AG04450 (cell line): ENCODE data around the gene FFAR4. TPM values are rescaled to one million over a fixed set of nuclear protein-coding genes. Genes with fewer than 3 reads are reported as not detected.

ENCODE experiments used
- CTCF ChIA-PET: fragments of 300-600, 350-600 bp; formaldehyde crosslinking; extraction: SDS; loops from one replicate; lab custom pipeline; 2022; ENCODE audit warnings: antibody characterized with exemption, inconsistent platforms; lab: Charles Lee
- POLR2A ChIA-PET: fragments of 350-600 bp; formaldehyde crosslinking; extraction: SDS; loops from one replicate; lab custom pipeline; 2021; ENCODE audit warnings: antibody characterized with exemption, inconsistent platforms; lab: Yijun Ruan, JAX
- DNase-seq: peaks from one replicate; pipeline ENCODE4 v3.0.0-alpha.2; 2011; ENCODE audit warnings: low read depth, low spot score
- H3K27ac ChIP-seq: one replicate; pipeline ENCODE4 v1.5.1; 2012; ENCODE audit warnings: low read depth, low read length, control low read depth
- H3K27me3 ChIP-seq: one replicate; pipeline ENCODE4 v1.6.0; 2012; ENCODE audit warnings: low read length; ENCODE audit not compliant: control insufficient read depth, insufficient read depth
- H3K4me3 ChIP-seq: 2 replicates; pipeline ENCODE4 v1.5.1; 2011; ENCODE audit warnings: mild to moderate bottlenecking, low read depth, low read length, control low read depth
- H3K9me3 ChIP-seq: 2 replicates; pipeline ENCODE4 v1.5.1; 2012; ENCODE audit warnings: low read length; ENCODE audit not compliant: control insufficient read depth, insufficient read depth
- polyA plus RNA-seq: library from polyadenylated mRNA; depleted of rRNA; stranded (reverse); fragments of >200 nt; gene quantifications from 2 replicates; pipeline ENCODE4 v1.2.3, GENCODE V29; 2011
- TF ChIP-seq, protein P1 (sequence below): IDR thresholded peaks from 2 replicates; pipeline ENCODE4 v1.5.1; 2011; ENCODE audit warnings: low read depth, low read length, control low read depth, inconsistent platforms

The FFAR4 gene
- polyA plus RNA-seq, 1 experiment, result not detected

GRCh38 chr10:93580828-93581227, 14.4 kb downstream of the FFAR4 start:
- ChIA-PET CTCF (no interaction called here), POLR2A (no interaction called here)
- no peaks in the 10 kb centered on the region for H3K9me3 ChIP-seq
- no peak for DNase-seq
- H3K4me3 ChIP-seq, result no peak overlapping the region
- TF ChIP-seq, protein P1, sequence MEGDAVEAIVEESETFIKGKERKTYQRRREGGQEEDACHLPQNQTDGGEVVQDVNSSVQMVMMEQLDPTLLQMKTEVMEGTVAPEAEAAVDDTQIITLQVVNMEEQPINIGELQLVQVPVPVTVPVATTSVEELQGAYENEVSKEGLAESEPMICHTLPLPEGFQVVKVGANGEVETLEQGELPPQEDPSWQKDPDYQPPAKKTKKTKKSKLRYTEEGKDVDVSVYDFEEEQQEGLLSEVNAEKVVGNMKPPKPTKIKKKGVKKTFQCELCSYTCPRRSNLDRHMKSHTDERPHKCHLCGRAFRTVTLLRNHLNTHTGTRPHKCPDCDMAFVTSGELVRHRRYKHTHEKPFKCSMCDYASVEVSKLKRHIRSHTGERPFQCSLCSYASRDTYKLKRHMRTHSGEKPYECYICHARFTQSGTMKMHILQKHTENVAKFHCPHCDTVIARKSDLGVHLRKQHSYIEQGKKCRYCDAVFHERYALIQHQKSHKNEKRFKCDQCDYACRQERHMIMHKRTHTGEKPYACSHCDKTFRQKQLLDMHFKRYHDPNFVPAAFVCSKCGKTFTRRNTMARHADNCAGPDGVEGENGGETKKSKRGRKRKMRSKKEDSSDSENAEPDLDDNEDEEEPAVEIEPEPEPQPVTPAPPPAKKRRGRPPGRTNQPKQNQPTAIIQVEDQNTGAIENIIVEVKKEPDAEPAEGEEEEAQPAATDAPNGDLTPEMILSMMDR, result no peak
- no peak overlapping the region for H3K27ac ChIP-seq
- H3K27me3 ChIP-seq, result peaks cover 8% of the 10 kb centered on the region

DNA sequence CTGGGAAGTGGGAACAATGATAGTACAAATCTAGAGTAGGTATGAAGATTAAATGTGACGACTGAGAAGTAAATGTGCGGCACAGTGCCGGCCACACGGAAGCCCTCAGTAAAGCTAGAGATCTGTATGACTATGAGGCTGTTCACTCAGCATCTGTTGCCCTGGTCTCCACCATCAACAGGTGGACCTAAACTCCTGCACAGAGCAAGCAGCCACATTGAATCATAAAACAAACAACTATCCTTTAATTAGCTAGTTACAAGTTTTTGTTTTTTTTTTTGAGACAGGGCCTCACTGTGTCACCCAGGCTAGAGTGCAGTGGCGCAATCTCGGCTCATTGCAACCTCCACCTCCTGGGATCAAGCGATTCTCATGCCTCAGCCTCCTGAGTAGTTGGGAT, 18.0 kb downstream of the FFAR4 start:
- Histone ChIP-seq H3K27ac (no peak overlapping the region), H3K4me3 (no peak overlapping the region), H3K27me3 (peaks cover 7% of the 10 kb centered on the region), H3K9me3 (no peaks in the 10 kb centered on the region)
- DNase-seq, result no peak
- TF ChIP-seq, protein P1, result no peak
- CTCF ChIA-PET, result no interaction called here
- POLR2A ChIA-PET, result no interaction called here

GRCh38 chr10:93589648-93590562, 23.4 kb downstream of the FFAR4 start:
- DNase-seq, result no peak
- TF ChIP-seq, protein P1, result no peak
- Histone ChIP-seq H3K27ac (no peak overlapping the region), H3K9me3 (no peaks in the 10 kb centered on the region), H3K27me3 (peaks cover 5% of the 10 kb centered on the region), H3K4me3 (no peak overlapping the region)
- ChIA-PET POLR2A (no interaction called here), CTCF (no interaction called here)

DNA sequence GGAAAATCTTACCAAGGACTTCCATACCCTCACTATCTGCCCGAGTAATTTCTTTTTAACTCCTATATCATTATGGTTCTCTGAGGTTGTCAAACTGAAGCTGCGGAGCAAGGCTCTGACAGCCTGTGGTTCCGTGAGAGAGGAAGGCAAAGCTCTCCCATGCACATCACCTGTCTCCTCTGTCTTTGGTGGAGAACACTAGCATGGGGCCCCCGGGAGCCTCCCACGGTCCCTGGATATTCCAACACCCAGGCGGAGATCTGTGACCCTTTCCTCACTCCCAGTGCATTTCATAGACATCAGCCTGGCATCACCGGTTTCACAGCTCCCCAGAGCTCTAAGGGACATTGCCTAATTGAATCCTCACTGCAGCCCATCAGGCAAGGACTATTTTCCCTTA, 24.2 kb downstream of the FFAR4 start:
- Histone ChIP-seq H3K4me3 (no peak overlapping the region), H3K27me3 (peaks cover 7% of the 10 kb centered on the region), H3K9me3 (no peaks in the 10 kb centered on the region), H3K27ac (no peak overlapping the region)
- CTCF ChIA-PET, result no interaction called here
- TF ChIP-seq, protein P1, result no peak
- POLR2A ChIA-PET, result no interaction called here
- DNase-seq, result no peak

DNA sequence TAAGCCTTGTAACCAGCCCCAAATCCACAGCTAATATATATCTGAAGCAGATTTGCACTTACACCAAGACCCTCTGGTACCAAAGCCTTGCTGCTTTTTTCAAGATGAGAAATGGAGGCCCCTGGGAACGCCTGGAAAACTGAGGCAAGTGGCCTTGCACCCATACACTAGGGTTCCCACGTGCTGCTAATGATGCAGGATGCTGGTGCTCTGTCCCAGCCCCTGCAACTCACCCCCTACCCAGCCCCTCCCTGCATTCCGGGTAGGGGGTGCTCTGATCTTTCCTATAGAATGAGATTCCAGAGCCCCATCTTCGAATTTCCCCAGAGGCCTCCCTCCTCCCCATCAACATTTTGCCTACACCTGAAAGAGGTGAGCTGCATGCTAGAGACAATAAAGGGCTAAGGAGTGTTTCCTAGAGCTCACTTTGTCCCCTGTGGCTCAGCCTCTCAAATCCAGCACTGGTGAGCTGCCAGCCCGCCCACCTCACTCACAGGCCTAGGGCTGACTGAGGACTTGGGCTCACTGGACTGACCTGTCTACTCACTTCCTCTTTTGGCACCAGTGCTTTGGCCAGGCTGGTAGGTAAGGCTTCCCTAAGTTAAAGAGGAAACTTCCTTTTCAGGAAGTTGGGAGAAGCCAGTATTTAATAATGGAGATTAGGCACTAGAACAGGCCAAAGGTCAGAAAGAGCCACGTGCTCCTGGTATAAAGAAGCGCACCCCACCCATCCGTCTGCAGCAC, 24.8 kb downstream of the FFAR4 start:
- ChIA-PET POLR2A (no interaction called here), CTCF (no interaction called here)
- Histone ChIP-seq H3K27me3 (peaks cover 9% of the 10 kb centered on the region), H3K4me3 (no peak overlapping the region), H3K27ac (no peak overlapping the region), H3K9me3 (no peaks in the 10 kb centered on the region)
- no peak for DNase-seq
- TF ChIP-seq, protein P1, result no peak
